HG03558 (cell line): ENCODE measurements around the gene HELZ.
"Not testable (repeated sequence)": the region's sequence is repeated elsewhere in the genome, so short reads cannot be mapped to it uniquely, and the experiment has no call there.

Source experiments
- ATAC-seq: cut with Tn5 transposase; IDR thresholded peaks from one replicate; pipeline ENCODE4 v1.9.1; 2021; ENCODE audit warnings: moderate number of reproducible peaks; ENCODE audit not compliant: unreplicated experiment; ENCODE audit errors: extremely low read depth

HELZ gene

GRCh38 chr17:67126983-67127382 is 118.0 kb downstream of the HELZ start:
- ATAC-seq = no peak

- ATAC-seq = not testable (repeated sequence)
These were observed 118.5 kb downstream of the HELZ start for GRCh38 chr17:67126543-67126942.

DNA sequence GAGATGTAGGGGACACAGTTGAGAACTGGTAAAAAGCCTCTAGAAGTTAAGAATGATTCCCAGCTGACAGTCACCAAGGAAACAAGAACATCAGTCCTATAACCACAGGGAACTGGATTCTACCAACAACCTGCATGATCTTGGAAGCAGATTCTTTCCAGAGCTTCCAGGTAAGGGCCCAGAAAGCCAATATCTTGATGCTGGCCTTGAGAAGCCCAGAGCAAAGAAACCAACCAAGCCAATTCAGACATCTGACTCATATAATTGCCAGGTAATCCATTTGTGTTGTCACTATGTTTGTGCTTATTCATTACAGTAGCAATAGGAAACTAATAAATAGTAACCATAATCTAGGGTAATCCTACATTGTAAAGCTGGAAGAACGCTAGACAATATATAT is 119.1 kb downstream of the HELZ start:
- ATAC-seq = no peak

GRCh38 chr17:67125417-67125816 is 119.6 kb downstream of the HELZ start:
- no peak for ATAC-seq

DNA sequence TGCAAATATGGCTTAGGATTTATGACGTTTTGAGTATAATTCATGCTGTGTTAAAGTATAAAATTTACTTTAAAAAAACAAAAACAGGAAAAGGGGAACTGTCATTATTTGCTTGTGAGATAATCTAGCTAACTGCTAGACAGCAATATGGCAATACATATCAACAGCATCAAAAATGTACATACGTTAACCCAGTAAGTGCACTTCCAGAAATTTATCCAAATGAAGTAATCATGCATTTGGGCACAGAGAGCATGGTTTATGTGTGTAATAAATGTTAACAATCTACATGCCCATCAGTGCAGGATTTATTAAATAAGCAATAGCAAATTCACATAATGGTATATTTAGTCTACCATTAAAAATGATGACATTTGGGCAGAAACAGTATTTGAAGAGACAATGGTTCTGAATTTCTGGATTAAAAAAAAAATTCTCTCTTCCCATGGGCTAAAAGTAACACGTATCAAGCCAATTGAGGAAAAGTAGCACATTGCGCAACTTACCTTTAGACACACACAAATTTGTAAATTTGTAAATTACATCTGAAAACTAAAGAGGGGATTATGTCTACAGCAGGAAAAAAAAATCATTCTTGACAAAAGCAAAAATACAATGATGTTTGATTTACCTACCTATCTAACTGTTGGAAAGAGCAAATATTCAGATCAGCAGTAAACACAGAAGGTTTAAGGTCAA is 120.4 kb downstream of the HELZ start:
- no peak for ATAC-seq

- ATAC-seq = no peak
These were observed 121.3 kb downstream of the HELZ start for GRCh38 chr17:67123699-67124098.

GRCh38 chr17:67121316-67121891 is 123.6 kb downstream of the HELZ start:
- no peak for ATAC-seq

- ATAC-seq = no peak
These were observed 125.9 kb downstream of the HELZ start for GRCh38 chr17:67119102-67119501.

- no peak for ATAC-seq
These were observed 128.9 kb downstream of the HELZ start for GRCh38 chr17:67116045-67116575.

DNA sequence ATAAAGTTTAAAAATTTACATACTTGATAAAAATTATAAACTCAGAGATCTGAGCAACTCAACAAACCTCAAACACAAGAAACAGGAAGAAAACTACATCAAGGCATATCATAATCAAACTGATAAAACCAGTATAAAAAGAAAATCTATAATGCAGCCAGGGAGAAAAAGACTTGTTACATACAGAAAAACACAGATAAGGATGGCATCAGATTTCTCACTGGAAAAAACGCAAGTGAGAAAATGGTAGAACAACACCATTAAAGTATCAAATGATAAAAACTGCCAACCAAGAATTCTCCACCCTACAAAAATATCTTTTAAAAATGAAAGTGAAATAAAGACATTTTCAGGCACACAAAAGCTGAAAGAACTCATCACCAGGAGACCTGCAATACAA is 129.6 kb downstream of the HELZ start:
- ATAC-seq = no peak

GRCh38 chr17:67113486-67113885 is 131.5 kb downstream of the HELZ start:
- ATAC-seq = no peak

- ATAC-seq = no peak
These were observed 133.2 kb downstream of the HELZ start for GRCh38 chr17:67111808-67112207.

GRCh38 chr17:67111327-67111726 is 133.7 kb downstream of the HELZ start:
- ATAC-seq = no peak

- no peak for ATAC-seq
These were observed 134.4 kb downstream of the HELZ start for GRCh38 chr17:67110619-67111018.

GRCh38 chr17:67109111-67109510 is 135.9 kb downstream of the HELZ start:
- no peak for ATAC-seq

DNA sequence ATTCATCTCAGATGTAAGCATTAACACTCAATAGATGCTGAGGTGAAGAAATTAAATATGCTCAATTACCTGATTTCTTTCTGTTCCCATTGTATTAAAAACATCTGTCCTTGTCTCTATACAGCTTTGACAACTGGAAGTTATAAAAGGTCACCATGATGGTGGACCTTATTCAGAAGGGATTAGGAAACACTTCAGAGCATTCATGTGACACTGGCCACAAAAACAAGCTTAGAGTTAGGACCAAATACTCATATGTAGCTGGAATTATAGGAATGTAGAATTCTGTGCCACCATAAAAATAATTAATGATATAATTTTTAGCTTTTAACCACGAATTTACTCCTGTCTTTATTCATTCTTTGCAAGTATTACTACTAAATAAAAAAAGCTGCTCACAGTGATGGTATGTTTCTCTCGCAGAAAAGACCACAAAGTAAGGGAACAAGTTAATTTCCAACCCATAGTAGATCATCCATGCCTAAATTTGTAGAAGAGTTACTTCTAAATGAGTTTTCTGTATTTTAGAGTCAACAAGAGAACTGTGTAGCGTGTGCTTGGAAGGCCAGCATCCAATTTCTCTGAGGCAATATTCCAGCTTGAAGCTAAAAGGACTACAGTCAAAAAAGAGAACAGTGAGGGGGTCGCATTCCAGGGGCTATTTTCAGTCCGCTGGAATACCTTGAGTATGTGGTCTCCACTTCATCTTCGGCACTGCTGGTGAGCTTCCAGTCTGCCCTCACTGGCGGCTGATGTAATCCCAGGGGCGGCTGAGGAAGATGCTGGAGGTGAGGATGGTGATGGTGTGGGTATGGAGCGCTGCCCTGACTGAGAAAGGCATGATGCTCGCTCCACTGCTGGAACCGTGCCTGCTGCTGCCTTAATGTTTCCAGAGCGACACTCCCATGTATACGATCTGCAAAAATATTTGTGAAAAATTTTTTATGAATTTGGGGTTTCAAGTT is 136.9 kb downstream of the HELZ start:
- ATAC-seq = no peak

DNA sequence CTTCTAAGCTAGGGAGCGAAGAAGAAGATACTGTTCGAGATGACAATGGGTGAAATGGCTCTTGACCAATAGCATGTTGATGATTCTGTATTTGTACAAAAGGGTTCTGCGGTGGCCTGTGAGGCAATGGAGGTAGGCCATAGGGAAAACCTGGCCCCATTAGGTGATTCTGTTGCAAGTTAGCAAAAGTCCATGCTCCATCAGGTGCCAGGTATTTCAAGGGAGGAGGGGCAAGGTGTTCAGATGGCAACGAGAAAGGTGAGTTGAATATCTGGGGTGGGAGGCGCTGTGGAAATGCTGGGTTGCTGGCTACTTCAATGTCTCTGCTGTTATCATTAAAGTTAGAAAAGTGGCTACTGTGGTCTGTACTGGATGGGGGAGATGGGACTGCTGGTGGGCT is 137.8 kb downstream of the HELZ start:
- no peak for ATAC-seq

DNA sequence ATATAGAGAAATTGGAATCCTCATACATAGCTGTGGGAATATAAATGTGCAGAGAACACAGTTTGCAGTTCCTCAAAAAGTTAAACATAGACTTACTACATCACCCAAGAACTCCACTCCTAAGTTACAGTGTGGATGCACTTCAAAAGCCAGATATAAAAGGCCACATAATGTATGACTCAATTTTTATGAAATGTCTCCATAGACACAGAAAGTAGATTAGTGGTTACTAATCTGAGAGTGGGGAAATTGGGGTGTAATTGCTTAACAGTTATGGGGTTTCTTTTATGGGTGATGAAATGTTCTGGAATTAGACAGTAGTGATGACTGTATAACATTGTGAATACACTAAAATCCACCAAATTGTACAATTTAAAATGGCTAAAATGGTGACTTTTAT is 139.8 kb downstream of the HELZ start:
- ATAC-seq = no peak

DNA sequence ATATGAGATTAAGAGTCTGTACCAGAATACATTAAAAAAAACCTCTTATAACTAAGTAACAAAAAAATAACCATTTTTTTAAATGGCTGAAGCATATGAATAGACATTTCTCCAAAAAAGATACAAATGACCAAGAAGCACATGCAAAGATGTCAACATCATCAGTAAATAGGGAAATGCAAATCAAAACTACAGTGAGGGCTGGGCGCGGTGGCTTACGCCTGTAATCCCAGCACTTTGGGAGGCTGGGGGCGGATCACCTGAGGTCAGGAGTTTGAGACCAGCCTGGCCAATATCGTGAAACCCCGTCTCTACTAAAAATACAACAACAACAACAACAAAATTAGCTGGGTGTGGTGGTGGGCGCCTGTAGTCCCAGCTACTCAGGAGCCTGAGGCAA is 140.4 kb downstream of the HELZ start:
- not testable (repeated sequence) for ATAC-seq

GRCh38 chr17:67098006-67098405 is 147.0 kb downstream of the HELZ start:
- no peak for ATAC-seq

DNA sequence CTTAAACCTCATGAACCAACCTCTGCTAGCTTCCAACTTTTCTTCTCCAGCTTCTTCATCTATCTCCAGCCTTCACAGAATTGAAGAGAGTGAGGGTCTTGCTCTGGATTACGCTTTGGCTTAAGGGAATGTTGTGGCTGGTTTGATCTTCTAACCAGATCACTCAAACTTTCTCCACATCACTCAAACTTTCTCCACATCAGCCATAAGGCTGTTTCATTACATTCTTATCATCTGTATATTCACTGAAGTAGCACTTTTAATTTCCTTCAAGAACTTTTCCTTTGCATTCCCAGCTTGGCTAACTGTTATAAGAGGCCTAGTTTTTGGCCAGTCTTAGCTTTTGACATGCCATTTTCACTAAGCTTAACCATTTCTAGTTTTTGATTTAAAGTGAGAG is 148.4 kb downstream of the HELZ start:
- ATAC-seq = no peak
